Measurements from ENCODE around the gene ACAA2. TPM values are rescaled to one million over a fixed set of nuclear protein-coding genes. Genes with fewer than 3 reads are reported as not detected.

The ACAA2 gene
- total RNA-seq, 6 experiments from 2014 or later, result 312 to 644 (median 421) TPM

DNA sequence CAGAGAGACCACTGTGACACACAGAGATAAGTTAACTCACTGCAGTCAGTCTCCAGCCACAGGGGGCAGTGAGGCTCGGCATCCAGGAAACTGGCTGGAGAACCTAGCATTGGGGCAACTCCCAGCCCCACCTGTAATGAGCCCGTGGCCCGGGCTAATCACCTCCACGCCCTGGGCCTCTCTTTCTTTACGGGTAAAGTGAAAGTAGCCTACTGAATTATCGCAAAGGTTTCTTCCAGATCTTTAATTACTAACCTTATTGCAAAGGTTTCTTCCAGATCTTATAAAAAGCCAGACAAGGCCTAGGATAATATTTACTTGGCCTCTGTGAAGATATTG, 45.7 kb upstream of the ACAA2 start:
- WGBS (ENCODE audit: insufficient coverage, low coverage, low lambda C conversion rate, missing lambda C conversion rate), result 12% methylated on average over 3 of the region's 6 CpGs
- no peaks in the 10 kb centered on the region for H3K9me3 ChIP-seq
- peak; percentile 74 to 81 (median 79) for ATAC-seq
- H3K27ac ChIP-seq, result peak overlapping the region; percentile 14 to 57 (median 49)
- TF ChIP-seq POLR2A (IDR thresholded peaks at IDR 0.05) (no peak), CTCF (IDR thresholded peaks at IDR 0.05) (no peak)
- no peak for DNase-seq
- peaks cover 0 to 11% (median 2%) of the 10 kb centered on the region in 4 donors for H3K4me1 ChIP-seq
- intact Hi-C loops (cut with DNase I), result loop anchor here (5.0 to 10.0 kb wide), 2 partner anchors 94 to 347 kb away; no protein-coding TSS in a partner anchor
- no peaks in the 10 kb centered on the region for H3K27me3 ChIP-seq
- no peaks in the 10 kb centered on the region for H3K36me3 ChIP-seq
- peak overlapping the region in 1 of 3 donors; percentile 1 for H3K4me3 ChIP-seq

GRCh38 chr18:49858309-49859020, 45.1 kb upstream of the ACAA2 start:
- ATAC-seq (peak; percentile 83 to 90 (median 86)), DNase-seq (peak in 2 of 3 donors; percentile 65 to 74)
- H3K27ac ChIP-seq, result peak overlapping the region in 2 of 3 donors; percentile 49 to 57
- no peaks in the 10 kb centered on the region for H3K36me3 ChIP-seq
- peaks cover 0 to 11% (median 2%) of the 10 kb centered on the region in 4 donors for H3K4me1 ChIP-seq
- no peak overlapping the region for H3K4me3 ChIP-seq
- no peaks in the 10 kb centered on the region for H3K27me3 ChIP-seq
- no peak for TF ChIP-seq POLR2A (IDR thresholded peaks at IDR 0.05)
- TF ChIP-seq CTCF (IDR thresholded peaks at IDR 0.05), result peak in 3 of 4 donors; percentile 93 to 96 (median 95)
- intact Hi-C loops (cut with DNase I), result loop anchor here (5.0 to 10.0 kb wide), 2 partner anchors 94 to 346 kb away; no protein-coding TSS in a partner anchor
- 0% methylated on average over 3 of the region's 11 CpGs for WGBS (ENCODE audit: insufficient coverage, low coverage, low lambda C conversion rate, missing lambda C conversion rate)
- H3K9me3 ChIP-seq, result no peaks in the 10 kb centered on the region

- TF ChIP-seq POLR2A (IDR thresholded peaks at IDR 0.05) (no peak), CTCF (IDR thresholded peaks at IDR 0.05) (no peak)
- no peak overlapping the region for H3K4me3 ChIP-seq
- ATAC-seq (no peak), DNase-seq (no peak)
- H3K27ac ChIP-seq, result no peak overlapping the region
- WGBS (ENCODE audit: insufficient coverage, low coverage, low lambda C conversion rate, missing lambda C conversion rate), result no CpG with 5 or more reads among the region's 3 CpGs
- no peaks in the 10 kb centered on the region for H3K27me3 ChIP-seq
- H3K9me3 ChIP-seq, result no peaks in the 10 kb centered on the region
- no peaks in the 10 kb centered on the region for H3K36me3 ChIP-seq
- intact Hi-C loops (cut with DNase I), result loop anchor here (5.0 to 10.0 kb wide), 2 partner anchors 93 to 345 kb away; no protein-coding TSS in a partner anchor
- H3K4me1 ChIP-seq, result peaks cover 0 to 11% (median 2%) of the 10 kb centered on the region in 4 donors
Measured at GRCh38 chr18:49857708-49858107, 44.4 kb upstream of the ACAA2 start.

DNA sequence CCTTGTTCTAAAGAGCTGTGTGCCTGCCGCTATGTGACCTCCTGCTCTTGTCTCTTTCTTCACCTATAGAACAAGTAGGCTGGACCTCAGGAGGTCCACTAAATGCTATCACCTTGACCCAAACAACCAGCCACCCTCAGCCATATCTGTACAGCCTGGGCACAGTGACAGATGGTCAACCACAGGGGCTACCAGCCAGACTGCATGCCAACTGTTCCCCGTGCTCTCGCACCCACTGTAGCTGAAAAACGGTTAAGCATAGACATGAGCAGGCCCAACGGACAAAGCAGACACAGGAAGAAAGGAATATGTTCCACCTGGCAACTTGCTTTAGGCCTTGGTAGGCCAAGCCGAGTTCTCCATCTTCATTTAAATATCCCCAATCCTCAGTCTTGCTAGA, 43.2 kb upstream of the ACAA2 start:
- Histone ChIP-seq H3K9me3 (no peaks in the 10 kb centered on the region), H3K4me3 (no peak overlapping the region), H3K4me1 (peaks cover 0 to 11% (median 2%) of the 10 kb centered on the region in 4 donors), H3K27me3 (no peaks in the 10 kb centered on the region), H3K36me3 (no peaks in the 10 kb centered on the region), H3K27ac (no peak overlapping the region)
- TF ChIP-seq CTCF (IDR thresholded peaks at IDR 0.05), result no peak
- TF ChIP-seq POLR2A (IDR thresholded peaks at IDR 0.05), result no peak
- intact Hi-C loops (cut with DNase I), result loop anchor here (5.0 to 10.0 kb wide), 2 partner anchors 92 to 344 kb away; no protein-coding TSS in a partner anchor
- ATAC-seq (no peak), DNase-seq (no peak)
- 71% methylated on average over 5 of the region's 6 CpGs for WGBS (ENCODE audit: insufficient coverage, low coverage, low lambda C conversion rate, missing lambda C conversion rate)
